Left forelimb (tissue), 1 donor: Measurements from ENCODE around the gene MCEMP1.

Source experiments
- DNase-seq: peaks from one replicate; pipeline ENCODE4 v3.0.0-alpha.2; 2018; ENCODE audit warnings: low spot score

Gene MCEMP1

DNA sequence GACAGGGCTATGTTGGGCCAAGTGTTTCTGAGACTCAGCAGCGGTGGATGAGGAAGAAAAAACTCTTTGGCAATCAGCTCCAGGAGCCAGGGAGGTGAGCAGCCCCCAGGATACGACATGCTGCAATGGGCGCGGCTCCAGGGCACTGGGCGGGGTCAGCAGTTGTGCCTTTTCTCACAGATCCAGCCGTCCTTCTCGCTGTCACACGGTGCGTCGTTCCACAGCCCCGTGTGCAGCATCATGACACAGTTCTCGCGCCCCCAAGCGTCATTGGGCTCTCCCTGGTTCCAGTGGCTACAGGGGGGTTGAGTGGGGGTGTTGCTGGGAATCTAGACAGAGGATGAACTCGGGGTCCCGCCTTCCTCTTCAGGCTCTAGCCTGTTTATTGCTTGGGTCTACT lies 52.3 kb downstream of the MCEMP1 start:
- no peak for DNase-seq
